ENCODE results near the gene NACA2.

NACA2 gene

GRCh38 chr17:61545335-61545938 lies 45.6 kb downstream of the NACA2 start:
- DNase-seq (ENCODE audit: low read depth): no peak

GRCh38 chr17:61543786-61544415 lies 47.1 kb downstream of the NACA2 start:
- no peak for DNase-seq (ENCODE audit: low read depth)

DNA sequence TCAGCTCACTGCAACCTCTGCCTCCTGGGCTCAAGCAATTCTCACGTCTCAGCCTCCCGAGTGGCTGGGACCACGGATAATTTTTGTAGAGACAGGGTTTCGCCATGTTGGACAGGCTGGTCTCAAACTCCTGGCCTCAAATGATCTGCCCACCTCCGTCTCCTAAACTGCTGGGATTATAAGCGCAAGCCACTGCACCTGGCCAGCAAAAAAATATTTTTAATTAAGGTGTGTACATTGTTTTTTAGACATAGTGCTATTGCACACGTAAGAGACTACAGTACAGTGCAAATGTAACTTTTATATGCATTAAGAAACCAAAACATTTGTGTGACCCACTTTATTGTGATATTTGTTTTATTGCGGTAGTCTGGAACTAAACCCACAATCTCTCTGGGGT lies 49.0 kb downstream of the NACA2 start:
- DNase-seq (ENCODE audit: low read depth): no peak

DNA sequence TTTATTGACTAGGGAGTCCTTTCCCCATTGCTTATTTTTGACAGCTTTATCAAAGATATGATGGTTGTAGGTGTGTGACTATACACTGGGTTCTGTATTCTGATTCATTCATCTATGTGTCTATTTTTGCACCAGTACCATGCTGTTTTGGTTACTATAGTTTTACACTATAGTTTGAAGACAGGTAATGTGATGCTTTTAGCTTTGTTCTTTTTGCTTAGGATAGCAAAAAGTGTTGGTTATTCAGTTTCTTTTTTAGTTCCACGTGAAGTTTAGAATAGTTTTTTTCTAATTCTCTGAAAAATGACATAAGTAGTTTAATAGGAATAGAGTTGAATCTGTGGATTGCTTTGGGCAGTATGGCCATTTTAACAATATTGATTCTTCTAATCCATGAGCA lies 50.1 kb downstream of the NACA2 start:
- DNase-seq (ENCODE audit: low read depth): no peak
